ENCODE results near the gene NHSL2. TPM values are rescaled to one million over a fixed set of nuclear protein-coding genes. Genes with fewer than 3 reads are reported as not detected.
A peak's percentile ranks its signal among the peaks of the same experiment; 100 is the strongest.

The NHSL2 gene
- total and polyA plus RNA-seq, 4 donors, result 1.4 to 9.9 (median 4.7) TPM

DNA sequence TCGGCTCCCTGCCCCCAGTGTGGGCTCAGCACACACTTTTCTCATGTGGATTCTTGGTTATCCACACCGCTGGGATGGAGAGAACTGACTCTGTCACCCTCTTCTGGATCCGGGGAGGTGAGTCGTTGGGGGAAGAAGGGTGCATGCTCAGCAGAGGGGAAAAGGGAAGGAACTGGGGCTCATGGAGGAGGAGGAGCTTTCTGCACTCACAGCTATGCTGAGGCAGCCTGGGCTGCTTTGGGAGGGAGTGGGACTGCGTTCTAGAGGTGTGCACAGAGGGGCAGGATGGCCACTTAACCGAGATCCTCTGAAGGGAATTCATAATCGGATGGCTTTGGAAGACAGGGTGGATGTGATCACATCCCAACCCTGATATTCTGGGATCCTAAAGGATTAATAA is 169.5 kb downstream of the NHSL2 start:
- DNase-seq, result no peak
- H3K9ac ChIP-seq (ENCODE audit: insufficient read depth in 1 of 2, low read length in 2 of 2), result no peak overlapping the region
- no peaks in the 10 kb centered on the region for H3K36me3 ChIP-seq (ENCODE audit: control insufficient read depth in 4 of 4, insufficient read depth in 4 of 4, low read length in 4 of 4)
- ATAC-seq (ENCODE audit: insufficient read depth, low FRiP score), result no peak
- H3K27me3 ChIP-seq (ENCODE audit: control insufficient read depth in 3 of 3, insufficient read depth in 3 of 3, low read length in 2 of 3), result peaks cover 0 to 30% (median 6%) of the 10 kb centered on the region in 3 donors
- no peak overlapping the region for H3K4me3 ChIP-seq
- WGBS, 2 donors, result 31 to 58% methylated on average over 7 of the region's 7 CpGs
- no peak for TF ChIP-seq CTCF (IDR thresholded peaks at IDR 0.05; ENCODE audit: control extremely low read depth, extremely low read depth)
- peaks cover 0 to 7% (median 0%) of the 10 kb centered on the region in 4 donors for H3K9me3 ChIP-seq (ENCODE audit: control insufficient read depth in 4 of 4, insufficient read depth in 3 of 4, low read length in 3 of 4)
- peak overlapping the region; percentile 66 to 82 for H3K27ac ChIP-seq (ENCODE audit: low read depth in 1 of 2, low read length in 1 of 2)
- peaks cover 0 to 6% (median 0%) of the 10 kb centered on the region in 5 donors for H3K4me1 ChIP-seq (ENCODE audit: control insufficient read depth in 5 of 5, insufficient read depth in 5 of 5, low read length in 5 of 5)

DNA sequence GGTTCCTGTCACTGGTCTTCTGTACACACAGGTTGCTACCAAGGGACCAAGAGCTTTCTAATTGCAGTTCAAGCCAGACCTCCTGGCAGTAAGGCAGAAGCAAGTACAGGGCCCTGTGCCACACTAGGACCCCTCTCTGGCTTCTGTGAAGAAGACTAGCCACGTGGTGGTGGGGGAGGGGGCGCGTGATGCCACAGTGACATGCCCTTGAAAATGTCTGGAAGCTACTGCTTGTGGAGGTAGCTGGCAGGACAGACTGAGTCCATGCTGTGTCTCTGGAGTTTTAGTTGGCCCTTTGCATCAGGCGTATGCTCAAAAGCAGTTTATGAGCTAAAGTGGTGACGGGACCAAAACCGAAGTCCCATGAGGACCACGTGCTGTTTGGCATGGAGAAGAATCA is 170.2 kb downstream of the NHSL2 start:
- no peak overlapping the region for H3K27ac ChIP-seq (ENCODE audit: low read depth in 1 of 2, low read length in 1 of 2)
- H3K9me3 ChIP-seq (ENCODE audit: control insufficient read depth in 4 of 4, insufficient read depth in 3 of 4, low read length in 3 of 4), result peaks cover 0 to 7% (median 0%) of the 10 kb centered on the region in 4 donors
- ATAC-seq (ENCODE audit: insufficient read depth, low FRiP score) (no peak), DNase-seq (no peak)
- no peaks in the 10 kb centered on the region for H3K36me3 ChIP-seq (ENCODE audit: control insufficient read depth in 4 of 4, insufficient read depth in 4 of 4, low read length in 4 of 4)
- WGBS, 2 donors, result 73 to 76% methylated on average over 7 of the region's 7 CpGs
- no peak overlapping the region for H3K9ac ChIP-seq (ENCODE audit: insufficient read depth in 1 of 2, low read length in 2 of 2)
- H3K27me3 ChIP-seq (ENCODE audit: control insufficient read depth in 3 of 3, insufficient read depth in 3 of 3, low read length in 2 of 3), result peaks cover 0 to 24% (median 6%) of the 10 kb centered on the region in 3 donors
- H3K4me1 ChIP-seq (ENCODE audit: control insufficient read depth in 5 of 5, insufficient read depth in 5 of 5, low read length in 5 of 5), result peaks cover 0 to 6% (median 0%) of the 10 kb centered on the region in 5 donors
- no peak overlapping the region for H3K4me3 ChIP-seq
- no peak for TF ChIP-seq CTCF (IDR thresholded peaks at IDR 0.05; ENCODE audit: control extremely low read depth, extremely low read depth)

DNA sequence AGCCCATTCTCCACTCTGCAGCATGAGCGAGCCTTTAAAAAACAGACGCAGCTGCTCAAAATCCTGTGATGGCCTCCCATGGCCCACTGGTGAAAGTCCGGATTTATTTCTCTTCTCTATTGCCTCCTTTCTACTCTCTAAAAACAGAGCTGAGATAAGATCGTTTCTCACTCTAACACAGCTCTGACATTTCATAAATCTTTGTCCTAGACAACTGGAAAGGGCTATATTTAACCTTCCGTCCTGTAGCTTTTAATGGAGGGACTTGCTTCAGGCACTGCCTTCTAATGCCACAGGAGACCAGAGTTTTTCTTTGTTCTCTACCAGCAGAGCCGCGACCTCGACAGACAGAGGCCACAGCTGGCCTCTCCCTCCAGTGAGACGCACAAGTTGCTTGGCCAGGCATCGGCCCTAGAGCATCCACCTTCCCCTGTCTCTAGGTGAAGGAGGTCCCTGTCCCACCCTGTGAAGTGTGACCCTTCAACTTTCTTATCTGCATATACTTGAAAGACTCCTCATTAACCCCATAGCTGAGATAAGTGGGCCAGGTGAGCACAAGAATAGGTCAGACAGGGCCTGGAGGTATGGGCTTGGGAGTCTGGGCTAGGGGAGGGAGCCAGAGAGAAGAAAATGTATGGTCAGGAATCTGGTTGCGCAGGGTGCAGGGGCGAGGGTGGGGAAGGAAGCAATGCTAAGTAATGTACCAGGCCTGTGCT is 171.1 kb downstream of the NHSL2 start:
- ATAC-seq (ENCODE audit: insufficient read depth, low FRiP score) (no peak), DNase-seq (no peak)
- Histone ChIP-seq H3K27ac (ENCODE audit: low read depth in 1 of 2, low read length in 1 of 2) (peak overlapping the region in 1 of 2 donors; percentile 1), H3K36me3 (ENCODE audit: control insufficient read depth in 4 of 4, insufficient read depth in 4 of 4, low read length in 4 of 4) (no peaks in the 10 kb centered on the region), H3K9ac (ENCODE audit: insufficient read depth in 1 of 2, low read length in 2 of 2) (no peak overlapping the region), H3K9me3 (ENCODE audit: control insufficient read depth in 4 of 4, insufficient read depth in 3 of 4, low read length in 3 of 4) (peaks cover 0 to 7% (median 0%) of the 10 kb centered on the region in 4 donors), H3K4me1 (ENCODE audit: control insufficient read depth in 5 of 5, insufficient read depth in 5 of 5, low read length in 5 of 5) (peaks cover 0 to 6% (median 0%) of the 10 kb centered on the region in 5 donors), H3K4me3 (no peak overlapping the region), H3K27me3 (ENCODE audit: control insufficient read depth in 3 of 3, insufficient read depth in 3 of 3, low read length in 2 of 3) (peaks cover 0 to 24% (median 6%) of the 10 kb centered on the region in 3 donors)
- no peak for TF ChIP-seq CTCF (IDR thresholded peaks at IDR 0.05; ENCODE audit: control extremely low read depth, extremely low read depth)
- 60 to 67% methylated on average over 12 of the region's 12 CpGs for WGBS, 2 donors
